NCI-H1417 treated with DMSO at 0.1 percent for 48 hours (cell line): ENCODE data around the gene HPSE2.

Source experiments
- DNase-seq: peaks from one replicate; lab custom pipeline; 2025; lab: John Stamatoyannopoulos, UW

The HPSE2 gene

DNA sequence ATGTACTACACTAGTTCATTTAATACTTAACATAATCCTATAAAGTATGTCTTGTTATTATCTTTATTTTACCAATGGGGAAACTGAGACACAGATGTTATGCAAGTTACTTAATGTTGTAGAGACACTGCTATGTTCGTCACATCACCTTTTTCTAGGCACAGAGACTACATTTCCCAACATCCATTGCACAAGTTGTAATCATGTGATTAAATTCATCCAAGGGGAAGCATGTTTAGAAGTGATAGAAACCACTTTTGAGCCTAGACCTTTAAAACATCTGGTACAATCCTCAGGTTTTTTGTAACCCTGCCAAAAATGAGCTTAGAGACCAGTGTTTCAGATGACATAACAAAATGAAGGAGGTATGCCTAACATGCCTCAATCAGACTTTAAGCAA, 402.1 kb downstream of the HPSE2 start:
- no peak for DNase-seq

DNA sequence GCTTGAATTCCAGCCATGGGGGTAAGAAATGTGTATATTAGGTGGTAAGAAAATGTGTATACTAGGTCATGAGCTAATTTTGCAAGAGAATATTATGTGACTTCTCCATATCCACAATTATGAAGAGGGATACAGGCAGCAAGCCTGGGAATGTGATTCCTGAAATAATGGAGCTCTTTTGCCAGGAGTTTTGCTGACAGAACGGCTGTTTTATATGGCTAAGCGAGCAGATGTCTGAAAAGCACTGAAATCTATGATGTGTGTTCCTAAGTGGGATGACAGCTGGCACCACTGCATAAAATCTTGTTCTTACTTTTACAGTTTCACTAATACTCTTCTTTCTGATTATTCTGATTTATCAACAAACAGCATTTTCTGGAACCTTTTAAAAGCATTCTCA, 402.9 kb downstream of the HPSE2 start:
- no peak for DNase-seq

DNA sequence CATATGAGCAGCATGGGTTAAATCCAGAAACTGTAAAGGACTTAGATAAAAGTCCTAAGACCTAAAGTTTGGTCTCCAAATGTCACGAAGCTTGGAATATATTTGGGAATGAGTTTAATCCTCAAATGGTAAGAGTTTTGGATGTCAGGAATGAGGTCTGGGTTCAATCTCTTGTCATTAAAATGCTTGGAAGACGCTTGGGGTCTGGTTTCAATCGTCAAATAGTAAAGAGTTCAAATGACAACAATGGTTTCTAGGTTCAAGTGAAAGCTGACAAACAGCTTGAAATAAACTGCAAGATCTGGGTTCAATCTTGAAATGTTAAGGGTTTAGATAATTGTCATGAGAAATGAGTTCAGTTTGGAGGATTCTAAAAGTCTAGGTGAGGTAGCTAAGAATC, 403.5 kb downstream of the HPSE2 start:
- DNase-seq = no peak

DNA sequence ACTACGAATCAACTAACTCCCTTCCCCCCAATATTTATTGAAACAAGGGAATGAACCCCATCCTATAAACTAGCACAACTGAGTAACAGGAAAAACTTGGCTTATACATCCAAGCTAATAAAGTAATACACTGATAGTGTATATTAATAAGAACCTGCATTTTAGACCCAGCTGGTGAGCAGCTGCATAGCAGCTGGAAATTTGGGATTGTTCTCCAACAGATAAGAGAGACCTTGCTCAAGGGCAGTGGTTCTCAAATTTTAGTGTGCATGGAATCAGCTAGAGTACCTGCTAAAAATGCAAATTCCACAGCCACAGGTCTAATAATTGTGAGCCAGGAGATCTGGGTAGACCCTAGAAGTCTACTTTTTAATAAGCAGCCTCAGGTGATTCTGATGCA, 404.3 kb downstream of the HPSE2 start:
- no peak for DNase-seq

DNA sequence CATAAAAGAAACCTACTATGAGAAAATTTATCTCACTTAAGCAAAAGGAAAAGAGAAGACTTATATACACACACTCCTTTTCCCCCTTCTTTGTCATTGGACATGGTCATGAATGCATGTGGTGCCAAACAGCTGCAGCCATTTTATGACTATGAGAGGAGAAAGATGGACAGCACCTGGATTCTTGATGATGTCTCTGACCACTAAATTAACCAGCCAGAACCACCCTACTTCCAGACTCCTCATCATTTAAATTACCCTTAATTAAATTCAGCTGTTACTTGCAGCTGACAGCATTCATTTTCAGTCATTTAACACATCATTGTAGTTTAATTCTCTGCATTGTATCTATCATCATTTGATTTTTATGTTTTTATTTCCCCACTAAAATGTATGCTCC, 409.9 kb downstream of the HPSE2 start:
- DNase-seq = no peak

DNA sequence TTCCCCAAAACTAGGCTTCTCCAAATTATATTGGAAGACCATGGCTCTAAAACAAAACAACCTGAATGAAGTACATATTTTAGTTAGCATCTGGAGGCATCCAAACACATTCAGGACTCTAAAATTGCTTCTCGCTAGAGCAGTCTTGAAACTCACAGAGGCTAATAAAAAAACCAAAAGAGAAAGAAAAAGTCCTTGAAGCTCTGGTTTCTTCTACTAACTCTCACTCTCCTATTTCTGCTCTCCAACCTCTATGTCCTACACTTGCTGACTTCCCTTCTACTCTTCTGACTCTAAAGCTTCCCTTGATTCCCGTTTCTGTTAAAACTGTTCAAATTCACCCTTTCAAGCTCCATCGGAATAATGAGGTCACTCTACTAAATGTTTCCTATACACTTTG, 418.3 kb downstream of the HPSE2 start:
- DNase-seq = no peak

DNA sequence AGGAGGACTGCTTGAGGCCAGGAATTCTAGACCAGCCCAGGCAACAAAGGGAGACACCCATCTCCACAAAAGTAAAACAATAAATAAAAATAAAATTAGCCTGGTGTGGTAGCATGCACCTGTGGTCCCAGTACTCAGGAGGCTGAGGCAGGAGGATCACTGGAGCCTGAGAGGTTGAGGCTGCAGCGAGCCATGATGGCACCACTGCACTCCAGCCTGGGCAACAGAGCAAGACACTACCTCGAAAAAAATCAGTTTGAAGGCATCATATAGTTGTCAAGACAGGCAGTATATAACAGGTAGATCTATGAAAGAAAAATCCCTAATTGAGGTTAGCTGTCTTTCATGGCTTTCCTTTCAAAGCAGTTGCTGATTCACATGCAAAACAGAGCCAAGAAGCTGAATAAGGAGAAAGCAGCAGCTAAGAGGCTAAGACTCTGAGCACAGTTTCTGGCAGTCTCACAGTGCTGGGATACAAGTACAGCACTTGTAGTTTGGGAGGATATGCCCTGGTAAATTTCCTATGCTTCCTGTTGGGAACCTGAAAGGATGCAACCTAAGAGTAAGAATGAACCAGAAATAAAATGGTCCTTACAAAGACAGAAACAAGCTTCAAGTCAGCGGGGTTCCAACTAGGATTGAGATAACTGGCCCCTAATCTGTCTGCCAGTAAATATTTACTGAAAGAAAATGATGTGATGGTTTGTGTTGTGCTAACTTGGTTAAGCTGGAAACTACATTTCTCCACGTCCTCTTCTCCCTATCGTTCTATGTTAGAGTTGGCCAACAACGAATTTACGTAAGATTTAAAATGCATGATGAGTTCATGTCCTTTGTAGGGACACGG, 420.4 kb downstream of the HPSE2 start:
- no peak for DNase-seq

DNA sequence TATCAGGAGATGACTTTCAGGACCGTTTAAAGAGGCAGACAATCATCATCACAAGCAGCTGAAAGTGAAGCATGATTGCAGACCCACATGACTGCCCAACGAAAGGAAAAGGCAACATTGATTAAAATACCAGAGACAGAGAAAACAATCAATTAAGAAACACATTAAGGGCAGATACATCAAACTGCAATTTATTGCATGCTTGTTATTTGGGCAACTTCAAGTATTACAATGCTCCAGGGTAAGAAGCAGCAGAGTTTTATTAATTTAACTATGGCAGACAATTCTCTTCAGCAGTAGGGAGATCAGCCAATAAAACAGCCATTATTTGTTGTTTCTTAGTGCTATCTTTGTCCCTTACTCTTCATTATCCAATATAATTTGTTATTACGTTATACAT, 421.2 kb downstream of the HPSE2 start:
- DNase-seq = no peak

DNA sequence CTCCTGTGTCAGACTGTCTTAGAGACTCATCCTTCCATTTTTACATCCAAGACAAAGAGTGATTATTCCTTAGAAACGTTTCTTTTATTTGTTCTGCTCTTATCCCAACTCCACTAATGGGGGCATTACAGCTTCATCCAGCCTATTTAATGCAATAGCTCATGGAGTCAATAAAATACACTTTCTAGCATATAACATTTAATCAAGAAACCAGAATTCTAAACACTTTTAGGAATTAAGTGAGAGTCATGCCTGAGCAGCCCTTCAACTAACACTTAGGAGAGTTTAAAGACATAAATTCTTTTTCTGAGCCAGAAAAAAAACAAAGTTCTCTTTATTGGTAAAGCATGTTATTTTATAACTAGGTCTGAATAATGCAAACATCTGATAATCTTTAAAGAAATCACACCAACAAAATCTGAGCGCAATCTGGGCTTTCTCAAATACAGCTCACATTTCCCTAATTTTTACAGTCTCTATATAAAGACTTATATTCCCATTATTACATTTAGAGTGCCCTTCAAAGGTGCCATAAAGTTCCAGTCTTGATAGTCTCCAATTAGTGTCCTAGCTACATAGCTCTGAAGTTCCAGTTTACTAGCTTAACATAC, 427.3 kb downstream of the HPSE2 start:
- no peak for DNase-seq

DNA sequence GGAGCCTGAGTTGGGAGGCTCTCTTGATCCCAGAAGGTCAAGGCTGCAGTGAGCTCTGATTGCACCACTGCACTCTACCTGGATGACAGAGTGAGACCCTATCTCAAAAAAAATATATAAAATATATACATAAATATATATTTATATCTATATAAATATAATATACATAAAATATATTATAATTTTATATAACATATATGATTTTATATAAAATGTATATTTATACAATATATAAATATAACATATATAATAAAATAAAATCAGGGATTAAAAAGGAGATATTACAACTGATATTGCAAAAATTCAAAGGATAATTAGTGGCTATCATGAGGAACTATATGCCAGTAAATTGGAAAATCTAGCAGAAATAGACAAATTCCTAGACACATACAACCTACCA, 435.4 kb downstream of the HPSE2 start:
- no peak for DNase-seq

DNA sequence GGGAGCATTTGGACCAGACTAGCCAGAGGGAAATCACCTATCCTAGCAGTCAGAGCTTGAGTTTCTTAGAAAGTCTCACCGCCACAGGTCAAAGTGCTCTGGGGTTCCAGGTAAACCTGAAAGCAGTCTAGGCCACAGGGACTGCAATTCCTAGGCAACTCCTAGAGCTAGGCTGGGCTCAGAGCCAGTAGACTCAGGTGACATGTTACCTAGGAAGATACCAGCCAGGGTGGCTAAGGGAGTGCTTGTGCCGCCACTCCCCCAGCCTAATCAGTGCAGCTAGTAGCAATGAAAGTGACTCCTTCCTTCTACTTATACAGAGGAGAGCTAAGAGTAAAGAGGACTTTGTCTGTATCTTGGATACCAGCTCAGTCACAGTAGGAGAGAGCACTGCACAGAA, 440.2 kb downstream of the HPSE2 start:
- DNase-seq = no peak

DNA sequence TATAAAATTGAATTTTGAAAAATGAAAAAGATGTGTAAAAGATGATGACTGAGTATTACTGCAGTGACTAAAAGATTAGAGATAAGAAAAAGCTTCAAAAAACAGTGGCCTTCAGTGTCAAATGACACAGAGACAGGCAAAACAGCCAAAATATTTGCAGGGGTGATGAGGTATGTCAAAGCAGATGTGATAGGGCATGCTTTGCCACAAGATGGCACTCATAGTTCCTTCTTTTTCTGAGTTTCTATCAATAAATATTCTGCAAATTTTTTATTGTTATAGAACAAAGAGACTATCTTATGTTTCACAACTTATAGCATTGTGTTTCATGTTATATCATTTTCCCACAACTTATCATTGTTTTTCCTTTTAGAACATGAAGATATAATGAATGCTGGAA, 444.8 kb downstream of the HPSE2 start:
- no peak for DNase-seq

DNA sequence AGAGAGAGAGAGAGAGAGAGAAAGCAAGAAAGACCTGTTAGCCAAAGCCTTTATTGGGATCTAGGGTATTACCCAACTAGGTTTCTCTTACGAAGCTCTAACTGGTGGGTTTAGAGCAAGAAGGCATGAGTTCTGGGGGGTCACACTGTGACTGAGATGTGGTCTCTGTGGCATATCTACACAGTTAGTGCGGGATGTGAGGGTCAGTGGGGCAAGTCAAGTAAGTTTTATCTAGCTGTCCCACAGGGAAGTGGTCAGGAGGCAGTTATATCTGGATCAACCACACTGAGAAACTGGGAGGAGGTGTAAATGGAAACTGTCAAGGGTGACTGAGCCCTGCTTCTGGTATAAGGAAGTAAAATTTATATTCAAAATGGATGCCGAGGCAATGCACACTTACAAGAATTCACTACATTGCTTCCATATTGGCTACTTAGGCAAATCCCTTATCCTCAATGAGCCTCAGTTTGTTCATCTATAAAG, 457.3 kb downstream of the HPSE2 start:
- no peak for DNase-seq

DNA sequence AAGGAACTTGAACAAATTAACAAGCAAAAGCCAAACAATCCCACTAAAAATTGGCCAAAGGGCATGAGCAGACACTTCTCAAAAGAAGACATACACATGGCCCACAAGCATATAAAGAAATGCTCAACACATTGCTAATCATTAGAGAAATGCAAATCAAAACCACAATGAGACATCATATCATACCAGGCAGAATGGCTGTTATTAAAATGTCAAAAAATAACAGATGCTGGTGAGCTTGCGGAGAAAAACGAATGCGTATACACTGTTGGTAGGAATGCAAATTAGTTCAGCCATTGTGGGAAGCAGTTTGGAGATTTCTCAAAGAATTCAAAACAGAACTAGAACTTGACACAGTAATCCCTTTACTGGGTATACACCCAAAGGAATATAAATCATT, 477.2 kb downstream of the HPSE2 start:
- no peak for DNase-seq

DNA sequence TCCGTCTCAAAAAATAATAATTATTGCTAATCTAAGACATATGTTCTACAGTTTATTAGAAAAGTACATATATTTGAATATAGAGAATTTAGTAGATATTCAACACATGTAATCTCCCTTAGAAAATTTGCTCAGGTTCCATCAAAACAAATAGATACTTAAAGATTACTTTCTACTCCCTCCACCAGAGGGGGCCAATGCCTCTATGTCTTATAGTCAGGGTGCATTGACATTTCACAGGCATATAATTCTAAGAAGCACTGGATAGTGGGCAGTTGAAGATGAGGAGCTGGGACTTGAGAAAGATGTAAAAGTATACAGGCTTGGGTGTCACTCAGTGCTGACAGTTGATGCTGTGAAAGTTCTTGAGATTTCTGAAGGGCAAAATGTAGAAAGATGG, 487.4 kb downstream of the HPSE2 start:
- no peak for DNase-seq

DNA sequence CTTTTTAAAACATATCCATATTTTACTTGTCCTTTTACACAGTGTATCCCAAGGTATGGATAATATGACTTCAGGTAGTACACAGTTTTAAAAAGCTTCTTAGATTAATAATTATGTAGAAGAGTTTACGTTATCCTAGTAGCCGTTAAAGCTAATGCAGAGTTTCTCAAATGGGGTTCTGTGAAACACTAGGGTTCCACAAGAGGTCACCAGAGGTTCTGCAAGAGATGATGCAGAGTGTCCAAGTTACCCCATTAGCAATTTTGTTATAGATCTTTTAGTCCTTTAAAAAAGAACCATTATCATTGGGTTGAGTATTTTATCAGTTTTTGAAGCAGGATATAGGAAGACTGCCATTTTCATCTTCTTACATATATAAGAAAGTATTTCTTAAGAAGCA, 490.0 kb downstream of the HPSE2 start:
- DNase-seq = no peak

DNA sequence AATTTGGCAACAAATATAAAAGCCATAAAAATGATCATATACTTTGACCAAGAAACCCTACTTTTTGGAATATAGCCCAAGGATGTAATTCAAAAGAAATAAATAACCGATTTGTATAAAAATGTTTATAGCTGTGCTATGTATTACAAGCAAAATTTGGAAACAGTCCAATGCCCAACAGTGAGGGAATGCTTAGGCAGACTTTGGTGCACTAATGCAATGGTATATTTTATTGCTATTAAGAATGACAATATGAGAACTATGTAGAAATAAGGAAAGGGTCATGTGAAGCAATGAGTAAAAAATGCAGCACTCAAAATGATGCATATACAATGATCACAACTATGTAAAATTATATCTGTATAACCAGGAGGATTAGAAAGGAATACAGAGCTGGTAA, 515.1 kb downstream of the HPSE2 start:
- no peak for DNase-seq

DNA sequence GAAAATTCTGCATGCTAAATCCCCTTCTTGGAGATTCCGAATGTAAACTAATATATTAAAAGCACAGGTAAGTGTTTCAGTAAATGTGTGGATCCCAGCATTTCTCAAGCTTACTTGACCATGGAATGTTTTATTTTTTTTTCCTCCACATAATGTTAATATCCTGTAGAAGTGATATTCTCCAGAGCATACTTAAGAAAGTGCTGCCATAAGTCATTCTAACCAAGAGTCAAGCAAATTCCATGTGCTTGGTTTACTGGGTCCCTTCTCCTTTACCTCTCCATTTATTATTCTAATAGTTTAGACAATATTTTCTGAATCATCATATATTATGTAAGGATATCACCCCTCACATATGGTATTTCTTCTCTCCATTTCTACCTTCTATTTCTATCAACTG, 522.1 kb downstream of the HPSE2 start:
- DNase-seq = no peak

DNA sequence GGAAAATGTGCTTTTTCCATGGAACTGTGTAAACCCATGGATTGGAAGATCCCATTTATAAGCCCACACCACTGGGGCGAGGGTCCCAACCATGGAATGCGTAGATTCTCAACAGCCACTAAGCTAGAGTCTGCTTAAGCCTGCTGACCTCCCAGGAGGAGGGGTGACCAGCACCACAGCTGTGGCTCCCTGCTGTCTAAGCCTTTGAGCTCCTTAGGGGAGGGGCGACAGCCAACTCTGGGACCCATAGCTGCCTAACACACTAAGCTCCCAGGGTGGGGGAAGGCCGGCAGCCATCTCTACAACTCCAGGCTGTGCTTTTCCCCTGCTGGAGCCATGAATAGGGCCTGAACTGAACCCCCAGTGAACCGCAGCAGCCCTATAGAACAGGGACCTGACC, 539.1 kb downstream of the HPSE2 start:
- DNase-seq = no peak

DNA sequence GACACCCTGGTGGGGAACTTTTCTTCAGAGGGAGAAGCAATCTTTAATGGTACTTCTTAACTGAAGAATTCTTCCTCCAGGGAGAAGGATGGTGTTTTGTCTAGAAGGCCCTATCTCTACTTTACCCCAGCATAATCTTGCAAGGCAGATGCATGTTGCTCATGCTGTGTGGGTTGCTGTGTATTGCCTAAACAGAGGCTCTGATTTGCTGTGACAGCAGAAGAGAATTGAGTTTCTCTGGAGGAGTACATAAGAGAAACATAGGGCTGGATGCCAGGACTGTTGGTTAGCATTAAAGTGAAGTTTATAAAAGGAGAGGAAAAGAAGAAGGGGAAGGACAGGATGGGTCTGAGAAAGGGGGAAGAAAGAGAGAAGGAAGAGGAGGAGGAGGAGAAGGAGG, 540.8 kb downstream of the HPSE2 start:
- no peak for DNase-seq

DNA sequence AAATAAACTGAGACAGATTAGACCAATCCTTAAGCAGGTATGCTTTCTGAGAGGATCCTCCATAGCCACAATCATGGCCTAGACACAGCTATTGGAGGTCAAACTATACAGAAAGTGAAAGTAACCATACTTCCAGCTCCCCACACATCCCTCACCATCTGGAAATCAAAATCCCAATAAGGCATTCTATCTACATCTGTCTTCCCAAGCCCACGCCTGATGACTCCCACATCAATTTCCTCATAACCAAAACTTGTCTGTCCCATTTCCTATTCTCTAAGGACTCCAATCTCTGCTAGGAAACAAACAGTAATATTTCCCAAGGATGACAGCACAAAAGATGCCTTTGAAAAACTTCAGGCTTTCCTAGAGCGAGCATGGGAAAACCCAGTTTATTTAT, 541.6 kb downstream of the HPSE2 start:
- DNase-seq = no peak

DNA sequence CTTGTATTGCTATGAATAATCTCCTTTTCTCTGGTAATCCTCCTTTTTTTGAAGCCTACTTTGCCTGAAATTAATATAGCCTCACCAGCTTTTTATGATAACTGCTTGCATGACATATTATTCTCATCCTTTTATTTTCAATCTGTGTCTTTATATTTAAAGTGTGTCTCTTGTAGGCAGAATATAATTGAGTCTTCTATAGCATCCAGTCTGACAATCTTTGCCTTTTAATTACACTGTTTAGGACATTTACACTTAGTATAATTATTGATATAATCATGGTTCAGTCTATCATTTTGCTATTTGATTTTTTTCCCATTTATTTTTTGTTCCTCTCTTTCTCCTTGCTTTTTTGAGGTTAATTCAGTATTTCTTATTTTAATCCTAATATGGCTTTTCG, 548.0 kb downstream of the HPSE2 start:
- no peak for DNase-seq

DNA sequence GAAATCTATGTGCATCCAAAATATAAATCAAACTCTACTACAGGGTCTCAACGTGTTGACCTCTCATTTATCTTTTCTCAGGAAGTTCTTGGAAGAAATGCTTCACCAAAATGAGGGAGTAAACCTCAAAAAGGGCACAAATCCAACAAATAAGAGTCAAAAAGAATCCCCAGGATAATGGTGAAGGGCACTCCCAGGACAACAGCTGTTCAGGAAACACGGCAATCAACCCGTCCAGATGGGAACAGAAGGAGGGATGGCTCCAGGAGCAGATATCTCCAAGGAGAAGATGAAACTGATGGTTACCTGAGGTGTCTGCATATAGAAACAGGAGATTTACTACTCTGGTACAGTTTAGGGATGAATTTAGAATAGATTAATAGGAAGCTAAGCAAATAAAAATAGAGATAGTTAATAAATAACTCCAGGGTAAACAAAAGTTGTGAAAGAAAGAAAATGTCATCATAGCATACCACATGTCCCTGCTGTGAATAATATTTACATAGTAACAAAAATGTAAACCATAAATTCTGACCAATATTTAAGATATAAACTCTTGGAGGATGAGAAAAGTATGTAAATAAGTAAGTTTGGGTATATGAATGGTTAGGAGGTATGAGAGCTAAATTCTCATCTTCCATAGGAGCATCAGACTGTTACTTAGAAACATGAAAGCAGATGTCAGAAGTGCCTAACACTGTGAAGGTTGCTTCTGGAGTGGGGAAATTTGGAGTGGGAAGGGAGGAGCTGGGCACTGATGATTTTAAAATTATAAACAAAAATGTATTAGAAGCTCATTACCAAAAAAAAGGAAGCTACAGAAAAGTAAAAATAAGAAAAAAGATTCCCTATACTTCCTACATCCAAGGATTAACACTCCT, 551.4 kb downstream of the HPSE2 start:
- DNase-seq = no peak
